Measurements from ENCODE around the gene ASIC4.

ASIC4 gene

DNA sequence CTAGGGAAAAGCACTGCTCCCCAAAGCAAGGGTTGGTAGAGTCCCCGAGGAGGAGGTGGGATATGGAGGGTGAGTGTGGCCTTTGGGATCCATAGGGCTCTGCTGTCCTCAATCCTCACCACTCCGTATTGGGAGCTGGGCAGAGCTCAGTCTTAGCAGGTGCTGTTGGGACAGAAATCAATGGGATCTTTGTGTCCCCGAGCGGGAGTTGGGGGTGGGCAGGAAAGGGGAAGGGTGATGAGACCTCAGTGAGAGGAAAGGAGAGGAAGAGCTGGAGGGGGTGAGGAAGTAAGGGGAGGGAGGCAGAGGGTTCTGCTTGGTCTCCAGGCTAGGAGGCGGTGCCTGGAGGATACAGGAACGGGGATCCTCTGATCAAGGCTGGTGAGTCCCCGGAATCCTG lies 2.6 kb downstream of the ASIC4 start:
- DNase-seq = no peak

DNA sequence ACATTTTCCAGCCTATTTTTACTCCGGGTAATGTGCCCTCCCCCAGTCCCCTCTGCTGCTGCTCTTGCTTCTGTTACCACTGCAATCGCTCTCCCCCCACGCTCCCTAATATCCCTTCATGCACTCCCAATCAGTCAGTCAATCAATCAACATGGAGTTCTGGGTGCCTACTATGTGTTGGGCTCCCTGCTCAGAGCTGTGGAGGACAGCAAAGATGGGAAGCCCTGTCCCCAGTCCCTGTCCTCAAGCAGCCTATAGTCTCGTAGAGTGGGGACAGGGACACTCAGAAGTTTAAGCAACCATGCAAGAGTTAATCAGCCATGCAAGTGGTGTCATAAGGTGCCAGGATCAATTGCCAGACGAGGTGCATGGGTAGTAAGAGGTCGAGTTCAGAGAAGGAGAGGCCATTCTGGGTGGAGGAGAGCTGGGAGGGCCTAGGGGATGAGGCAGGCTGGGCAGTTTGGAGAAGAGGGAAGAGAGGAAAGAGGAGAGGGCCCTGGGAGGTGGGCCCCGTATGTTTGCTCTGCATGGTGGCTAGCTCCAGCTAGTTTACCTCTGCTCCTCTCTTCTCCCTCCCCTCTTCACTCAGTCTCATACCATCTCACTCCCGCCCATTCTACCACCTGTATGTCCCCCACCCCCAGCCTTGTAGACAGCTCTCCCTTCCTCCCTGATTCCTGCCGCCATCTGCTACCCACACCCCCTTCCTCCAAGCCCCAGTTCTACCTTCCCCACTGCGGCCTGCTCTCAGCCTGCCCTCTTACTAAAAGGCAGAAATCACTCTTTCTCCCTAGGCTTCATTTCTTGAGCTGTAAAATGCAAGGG lies 3.9 kb downstream of the ASIC4 start:
- no peak for DNase-seq

DNA sequence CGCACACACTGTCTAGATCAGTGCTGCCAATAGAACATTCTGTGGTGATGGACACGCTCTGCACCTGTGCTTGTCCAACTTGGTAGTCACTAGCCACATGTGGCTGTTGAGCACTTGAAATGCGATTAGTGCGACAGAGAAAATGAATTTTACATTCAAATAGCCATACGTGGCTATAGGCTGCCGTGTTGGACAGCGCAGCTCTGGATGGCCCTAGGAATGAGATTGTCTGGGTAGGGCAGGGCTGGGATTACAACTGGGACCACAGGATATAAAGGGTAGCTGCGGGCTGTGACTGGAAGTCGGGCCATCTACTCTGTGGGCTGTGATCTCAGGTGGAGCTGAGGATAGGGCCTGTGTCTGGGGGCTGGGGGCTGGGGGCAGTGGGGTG lies 5.2 kb downstream of the ASIC4 start:
- DNase-seq = no peak

DNA sequence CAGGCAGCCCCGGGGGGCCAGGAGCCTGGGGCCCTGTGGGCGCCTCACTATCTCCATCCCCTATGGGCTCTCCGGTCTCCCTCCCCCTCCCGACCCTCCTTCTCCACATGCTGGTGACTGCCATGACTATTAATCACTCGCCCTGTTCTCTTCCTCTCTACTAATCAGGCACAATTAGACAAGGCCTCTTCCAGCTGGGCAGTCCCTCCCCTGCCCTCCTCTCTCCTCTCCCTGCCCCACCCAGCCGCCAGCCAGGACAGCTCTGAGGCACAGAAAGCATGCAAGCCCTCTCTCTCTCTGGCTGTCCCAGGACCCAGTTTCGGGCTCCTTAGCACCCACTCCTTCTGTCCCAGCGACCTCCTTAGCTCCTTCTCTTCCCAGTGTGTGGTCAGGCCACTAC lies 5.8 kb downstream of the ASIC4 start:
- no peak for DNase-seq

DNA sequence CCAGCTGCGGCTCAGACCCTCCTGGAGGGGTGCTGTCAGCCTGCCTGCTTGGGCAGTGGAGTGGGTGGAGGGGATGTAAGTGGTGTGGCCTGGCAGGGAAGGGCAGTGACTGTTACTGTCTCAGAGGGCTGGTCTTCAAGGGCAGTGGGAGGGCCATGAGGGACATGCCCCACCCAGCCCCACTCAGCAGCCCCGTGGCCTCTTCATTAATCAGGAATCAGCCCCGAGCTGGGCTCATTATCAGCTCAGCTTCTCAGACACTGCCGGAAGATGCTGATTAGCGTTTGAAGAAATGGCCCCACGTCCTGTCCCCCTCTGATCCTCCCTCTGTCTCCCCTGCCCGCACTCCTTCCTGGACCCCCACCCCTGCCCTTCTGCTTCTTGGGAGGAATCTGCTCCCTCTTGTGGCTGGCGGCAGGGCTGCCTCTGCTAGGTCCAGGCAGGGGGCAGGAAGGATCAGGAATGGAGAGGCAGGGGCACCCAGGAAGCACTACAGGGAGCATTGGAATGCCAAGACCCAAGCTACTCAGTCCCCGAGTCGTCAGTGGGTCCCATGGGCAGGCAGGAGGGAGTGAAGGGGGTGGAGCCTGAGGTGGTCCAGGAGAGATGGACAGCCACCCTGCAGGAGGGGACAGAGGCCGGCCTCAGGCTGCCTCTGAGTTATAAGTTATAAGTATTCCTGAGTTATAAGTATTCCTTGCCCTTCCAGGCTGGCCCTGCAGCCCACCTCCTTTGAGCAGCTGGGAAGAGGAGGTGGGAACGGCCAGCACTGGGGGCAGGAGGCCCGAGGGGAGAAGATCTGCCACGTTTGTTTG lies 7.0 kb downstream of the ASIC4 start:
- DNase-seq = peak; percentile 37

DNA sequence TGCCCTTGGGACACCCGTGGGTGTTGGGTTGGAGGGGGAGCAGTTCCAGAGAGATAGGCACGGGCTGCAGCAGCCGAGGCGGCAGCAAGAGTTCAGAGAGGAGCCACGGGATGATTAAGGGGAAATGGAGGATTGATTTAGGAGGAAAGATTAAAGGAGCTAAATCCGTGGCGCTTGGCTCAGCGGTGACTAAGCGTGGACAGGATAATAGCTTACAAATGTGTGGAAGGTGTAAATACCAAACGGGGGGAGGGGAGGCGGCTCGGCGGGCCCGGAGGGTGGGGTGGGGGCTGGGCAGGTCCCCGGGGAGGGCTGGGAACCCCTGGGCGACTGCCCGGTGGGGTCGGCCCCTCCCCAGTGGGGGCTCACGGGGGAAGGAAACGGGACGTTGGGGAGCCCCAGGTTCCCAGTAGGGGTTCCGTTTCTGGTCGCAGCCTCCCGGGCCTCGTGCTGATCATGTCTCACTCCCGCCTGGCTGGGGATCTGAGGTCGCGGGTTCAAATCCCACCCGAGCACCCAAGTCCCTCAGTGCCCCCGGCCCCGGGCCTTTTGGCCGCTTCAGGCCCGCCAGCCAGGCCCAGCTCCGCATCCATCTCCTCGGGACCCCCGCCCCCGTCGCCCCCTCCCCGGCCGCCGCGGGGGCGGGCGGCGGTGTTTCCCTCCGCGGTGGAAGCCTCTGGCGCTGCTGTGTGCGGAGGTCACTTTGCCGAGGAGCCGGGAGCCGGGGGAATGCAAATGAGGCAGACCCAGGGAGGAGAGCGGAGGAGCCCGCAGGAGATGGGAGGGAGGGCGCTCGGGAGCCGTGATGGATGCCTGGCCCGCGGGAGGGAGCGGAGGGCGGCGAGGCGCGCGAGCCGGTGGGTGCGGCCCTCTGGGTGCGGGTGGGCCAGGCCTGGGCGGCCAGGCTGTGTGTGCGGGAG lies 8.1 kb downstream of the ASIC4 start:
- DNase-seq = peak; percentile 89

DNA sequence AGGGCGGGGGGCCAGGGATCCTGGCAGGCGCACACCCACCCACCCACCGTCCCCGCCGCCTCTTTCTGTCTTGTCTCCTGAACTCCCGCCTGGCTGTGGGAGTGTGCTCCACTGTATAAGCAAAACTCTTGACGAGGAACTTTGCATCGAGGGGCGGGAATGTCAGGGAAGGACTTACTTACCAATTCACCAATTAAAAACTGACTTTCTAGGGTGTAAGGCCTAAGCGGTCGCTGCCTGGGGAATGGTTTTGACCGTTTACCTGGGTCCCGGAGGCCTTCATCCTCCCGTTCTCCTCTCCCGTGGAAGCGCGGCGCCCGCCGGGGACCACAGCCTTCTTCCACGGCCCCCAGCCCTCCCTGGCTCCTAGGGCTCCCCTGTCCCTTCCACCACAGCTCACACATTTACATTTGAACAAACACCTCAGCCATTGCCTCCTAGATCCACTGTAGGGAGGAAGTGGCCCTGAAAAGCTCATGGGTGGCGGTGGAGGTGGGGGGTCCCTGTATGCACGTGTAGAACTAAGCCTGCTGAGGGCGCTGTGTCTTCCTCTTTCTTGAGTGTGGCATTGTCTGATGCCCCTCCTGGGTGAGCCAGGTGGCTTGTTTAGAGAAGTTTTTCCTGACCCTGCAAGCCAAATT lies 8.9 kb downstream of the ASIC4 start:
- DNase-seq = no peak

DNA sequence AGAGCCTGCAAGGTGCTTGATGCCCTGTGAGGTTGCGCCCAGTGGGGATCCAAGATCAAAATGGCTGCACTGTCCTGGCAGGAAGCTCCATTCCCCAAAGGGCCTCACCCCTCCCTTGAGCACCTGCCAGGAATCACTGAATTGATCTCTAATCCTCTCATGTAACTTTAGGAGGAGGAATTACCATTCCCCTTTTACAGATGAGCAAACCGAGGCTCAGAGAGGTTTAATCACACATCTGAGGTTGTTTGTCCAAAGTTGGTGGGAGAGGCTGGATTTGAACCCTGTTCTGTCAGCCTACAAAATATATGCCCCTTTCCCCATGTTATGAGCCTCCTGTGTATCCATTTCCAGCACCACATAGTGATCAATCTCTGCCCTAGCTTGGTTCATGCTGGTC lies 10.5 kb downstream of the ASIC4 start:
- DNase-seq = no peak

DNA sequence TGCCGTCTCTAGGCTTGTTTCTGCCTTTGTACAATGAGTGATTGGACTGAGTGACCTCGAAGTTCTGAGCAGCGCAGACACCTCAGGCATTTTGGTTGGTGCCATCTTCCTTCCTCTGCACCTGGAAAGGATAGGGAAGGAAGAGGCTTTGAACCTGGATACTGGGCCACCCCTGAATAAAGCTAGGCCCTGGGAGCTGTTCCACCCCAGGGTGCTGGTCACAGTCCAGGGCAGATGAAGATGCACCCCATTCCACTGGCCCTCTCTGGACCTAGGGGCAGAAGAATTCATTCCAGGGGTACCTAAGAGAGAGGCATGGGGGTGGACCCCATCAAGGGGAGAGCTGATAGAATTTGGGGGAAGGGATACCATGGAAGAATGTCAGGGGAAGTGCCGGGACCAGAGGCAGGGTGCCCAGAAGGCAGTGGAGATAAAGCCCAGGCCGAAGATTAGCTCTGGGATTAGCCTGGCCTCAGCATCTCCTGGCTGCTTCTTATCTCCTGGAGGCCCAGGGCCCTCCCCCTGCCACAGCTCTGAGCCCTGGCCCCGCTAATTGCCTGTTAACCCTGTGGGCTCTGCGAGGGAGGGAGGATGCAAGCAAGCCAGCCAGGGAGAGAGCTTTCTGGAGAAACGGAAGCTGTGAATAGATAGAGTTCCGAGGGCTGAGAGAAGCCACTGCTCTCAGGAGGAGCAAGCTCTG lies 11.4 kb downstream of the ASIC4 start:
- DNase-seq = no peak

DNA sequence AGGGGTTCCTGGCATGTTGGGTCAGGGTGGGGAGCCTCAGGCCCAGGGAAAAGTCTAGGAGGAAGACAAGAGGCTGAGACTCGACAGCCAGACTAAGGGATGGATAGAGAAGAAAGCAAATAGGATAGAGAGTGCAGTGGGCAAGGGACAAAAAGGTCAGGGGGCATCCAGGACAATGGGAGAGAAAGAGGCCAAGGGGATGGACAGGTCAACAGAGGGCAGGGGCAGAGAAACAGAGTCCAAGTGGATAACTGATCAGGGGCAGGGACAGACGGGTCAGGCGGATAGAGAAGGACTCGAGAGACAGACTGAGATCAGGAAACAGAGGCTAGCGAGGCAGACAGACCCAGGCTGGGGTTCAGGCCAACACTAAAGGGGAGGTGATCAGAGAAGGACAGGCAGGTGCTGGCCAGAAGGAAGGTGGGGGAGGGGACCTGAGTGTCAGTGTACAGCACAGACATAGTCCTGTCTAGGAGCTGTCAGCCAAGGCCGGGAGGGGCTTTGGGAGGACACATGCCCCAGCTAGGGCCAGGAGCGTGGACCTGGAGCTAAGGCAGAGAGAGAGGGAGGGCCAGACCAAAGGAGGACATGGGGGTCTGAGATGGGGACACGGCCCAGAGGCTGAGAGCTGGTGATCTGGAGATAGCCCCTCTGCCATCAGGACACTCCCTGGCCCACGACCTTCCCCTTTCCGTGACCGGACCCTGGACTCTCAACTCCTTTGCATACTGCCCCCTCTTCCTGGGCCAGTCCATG lies 12.2 kb downstream of the ASIC4 start:
- no peak for DNase-seq

DNA sequence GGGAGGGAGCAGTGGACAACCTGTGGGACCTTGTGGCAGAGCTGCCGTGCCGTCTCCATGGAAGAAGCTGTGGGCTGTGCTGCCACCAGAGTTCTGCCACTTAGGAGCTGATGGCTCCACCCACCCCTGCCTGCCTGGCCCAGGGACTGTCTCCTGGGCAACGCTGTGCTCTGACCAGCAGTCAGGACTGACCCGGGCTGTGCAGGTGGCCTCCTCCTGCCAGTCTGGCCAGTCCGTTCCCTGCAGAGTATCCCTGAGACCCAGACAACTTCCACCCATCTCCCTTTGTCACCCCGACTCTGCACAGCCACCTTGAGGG lies 12.8 kb downstream of the ASIC4 start:
- no peak for DNase-seq

DNA sequence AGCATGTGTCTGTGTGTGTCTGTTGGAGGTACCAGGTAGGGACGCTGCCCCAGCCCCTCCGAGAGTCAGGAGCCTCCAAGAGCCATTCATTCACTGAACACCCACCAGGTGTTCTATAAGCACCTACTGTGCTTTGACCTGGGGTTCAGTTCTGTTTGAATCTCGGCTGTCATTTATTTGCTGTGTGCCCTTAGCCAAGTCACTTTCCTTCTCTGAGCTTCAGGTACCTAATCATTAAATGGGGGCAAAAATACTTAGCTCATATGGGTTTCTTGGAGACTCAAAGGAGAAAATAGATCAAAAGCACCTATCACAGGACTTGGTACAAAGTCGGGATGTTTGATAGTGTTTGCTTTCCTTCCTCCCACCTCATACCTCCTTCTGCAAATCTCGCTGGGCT lies 13.2 kb downstream of the ASIC4 start:
- no peak for DNase-seq

DNA sequence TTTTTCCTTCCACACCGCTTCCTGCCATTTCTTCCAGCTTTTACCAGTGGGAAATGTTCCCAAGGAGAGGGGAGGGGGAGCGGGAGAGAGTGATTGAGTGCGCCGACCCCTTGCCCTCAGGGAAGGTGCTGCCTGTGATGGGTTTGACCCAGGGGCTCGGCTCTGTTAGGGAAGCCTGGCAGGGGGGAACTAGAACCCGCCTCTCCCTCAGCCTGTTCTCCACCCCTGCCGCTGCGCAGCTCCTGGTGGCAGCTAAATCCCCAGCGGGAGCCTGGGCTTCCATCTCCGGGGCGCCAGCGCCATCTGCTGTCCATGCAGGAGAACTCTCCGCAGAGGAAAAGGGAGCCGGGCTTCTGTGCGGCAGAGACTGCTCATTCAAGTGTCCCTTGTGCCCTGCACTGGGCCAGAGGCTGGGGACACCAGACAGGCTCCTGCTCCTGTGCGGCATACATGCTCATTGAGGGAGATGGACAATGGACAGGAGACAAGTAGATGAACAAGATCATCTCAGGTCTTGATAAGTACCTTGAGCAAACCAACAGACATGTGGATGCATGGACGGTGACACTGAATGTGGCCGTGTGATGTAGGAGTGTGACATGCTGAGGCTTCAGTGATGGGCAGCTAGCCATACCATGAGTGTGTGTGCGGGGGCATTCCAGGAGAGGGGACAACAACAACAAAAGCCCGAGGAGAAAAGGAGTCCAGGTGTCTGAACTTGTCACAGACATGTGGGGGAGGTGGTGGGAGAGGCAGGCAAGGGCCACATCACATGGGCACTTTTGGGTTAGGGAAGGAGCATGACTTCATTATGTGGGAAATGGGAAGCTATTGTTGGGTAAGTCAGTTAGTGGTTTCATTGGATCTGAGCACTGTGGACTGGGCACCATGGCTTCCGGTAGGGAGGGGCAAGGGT lies 16.0 kb downstream of the ASIC4 start:
- peak; percentile 78 for DNase-seq

DNA sequence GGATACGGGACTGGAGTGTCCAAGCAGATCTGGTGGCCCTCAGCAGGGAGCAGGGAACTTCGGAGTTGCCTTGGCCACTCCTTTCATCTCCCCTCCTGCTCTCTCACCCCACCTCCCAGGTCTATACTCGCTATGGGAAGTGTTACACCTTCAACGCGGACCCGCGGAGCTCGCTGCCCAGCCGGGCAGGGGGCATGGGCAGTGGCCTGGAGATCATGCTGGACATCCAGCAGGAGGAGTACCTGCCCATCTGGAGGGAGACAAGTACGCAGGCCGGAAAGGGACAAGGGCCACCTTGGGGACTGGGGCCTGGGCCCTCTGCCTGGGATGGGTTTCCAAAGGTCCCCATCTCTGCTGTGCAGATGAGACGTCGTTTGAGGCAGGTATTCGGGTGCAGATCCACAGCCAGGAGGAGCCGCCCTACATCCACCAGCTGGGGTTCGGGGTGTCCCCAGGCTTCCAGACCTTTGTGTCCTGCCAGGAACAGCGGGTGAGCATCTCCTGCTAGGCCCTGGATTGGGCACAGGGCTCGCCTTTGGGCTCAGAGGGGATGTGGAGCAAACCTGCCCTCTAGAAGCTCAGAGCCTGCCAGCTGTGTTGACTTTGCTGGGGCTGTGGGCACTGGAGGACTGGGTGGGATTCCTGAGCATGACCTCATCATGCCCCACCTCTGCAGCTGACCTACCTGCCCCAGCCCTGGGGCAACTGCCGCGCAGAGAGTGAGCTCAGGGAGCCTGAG lies 17.5 kb downstream of the ASIC4 start:
- DNase-seq = no peak

DNA sequence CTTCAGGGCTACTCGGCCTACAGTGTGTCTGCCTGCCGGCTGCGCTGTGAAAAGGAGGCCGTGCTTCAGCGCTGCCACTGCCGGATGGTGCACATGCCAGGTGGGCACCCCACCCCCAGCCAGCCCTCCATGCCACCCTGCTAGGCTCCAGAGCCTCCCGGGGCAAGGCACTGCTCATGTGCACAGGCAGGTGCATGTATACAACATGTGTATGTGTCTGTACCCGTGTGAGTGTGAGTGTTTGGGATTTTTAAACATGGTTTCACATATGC lies 18.0 kb downstream of the ASIC4 start:
- no peak for DNase-seq

DNA sequence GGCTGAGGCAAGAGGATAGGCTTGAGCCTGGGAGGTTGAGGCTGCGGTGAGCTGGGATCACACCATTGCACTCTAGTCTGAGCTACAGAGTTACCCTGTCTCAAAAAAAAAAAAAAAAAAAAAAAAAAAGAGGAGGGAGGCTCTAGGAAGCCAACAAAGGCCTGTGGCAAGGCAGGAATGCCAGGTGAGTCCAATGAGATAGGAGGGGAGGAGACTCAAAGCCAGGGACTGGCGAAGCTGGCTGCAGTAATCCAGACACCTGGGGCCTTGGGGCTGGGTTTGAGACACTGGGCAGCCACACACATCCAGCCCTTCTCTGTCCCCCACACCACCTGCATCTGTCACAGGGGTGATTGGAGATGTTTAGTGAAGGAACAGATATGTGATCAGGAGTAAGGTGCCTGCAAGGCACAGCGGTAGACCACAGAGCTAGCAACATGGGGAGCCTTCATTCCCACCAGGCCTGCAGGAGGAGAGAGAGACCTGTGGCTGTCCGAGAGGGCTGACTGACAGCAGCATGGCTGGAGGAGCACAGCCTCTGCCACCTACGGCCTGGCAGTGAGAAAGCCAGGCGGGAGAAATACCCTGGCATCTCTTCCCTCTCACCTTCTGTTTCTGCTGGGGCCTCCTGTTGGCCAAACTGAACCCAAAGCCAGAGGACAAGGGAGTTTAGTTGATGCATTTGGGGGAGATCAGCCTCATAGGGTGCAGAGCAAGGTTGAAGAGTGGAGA lies 19.8 kb downstream of the ASIC4 start:
- DNase-seq = no peak

DNA sequence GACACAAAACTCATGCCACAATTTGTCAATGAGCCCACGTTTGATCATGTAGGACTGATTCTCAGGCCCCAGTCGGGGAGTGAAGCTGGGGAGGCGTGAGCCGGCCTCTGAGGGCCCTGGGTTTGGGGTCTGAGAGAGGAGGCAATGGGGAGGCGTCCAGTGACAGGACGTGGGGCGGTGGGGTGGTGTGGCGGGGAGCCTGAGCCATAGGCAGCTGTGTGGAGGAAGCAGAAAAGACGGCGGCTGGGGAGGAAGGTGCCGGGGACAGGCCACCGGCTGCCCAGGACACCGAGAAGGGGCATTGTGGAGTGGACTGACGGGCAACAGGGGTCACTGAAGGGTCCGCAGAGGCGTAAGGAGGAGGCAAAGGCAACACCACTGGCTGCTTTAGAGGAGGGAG lies 22.1 kb downstream of the ASIC4 start:
- DNase-seq = no peak

DNA sequence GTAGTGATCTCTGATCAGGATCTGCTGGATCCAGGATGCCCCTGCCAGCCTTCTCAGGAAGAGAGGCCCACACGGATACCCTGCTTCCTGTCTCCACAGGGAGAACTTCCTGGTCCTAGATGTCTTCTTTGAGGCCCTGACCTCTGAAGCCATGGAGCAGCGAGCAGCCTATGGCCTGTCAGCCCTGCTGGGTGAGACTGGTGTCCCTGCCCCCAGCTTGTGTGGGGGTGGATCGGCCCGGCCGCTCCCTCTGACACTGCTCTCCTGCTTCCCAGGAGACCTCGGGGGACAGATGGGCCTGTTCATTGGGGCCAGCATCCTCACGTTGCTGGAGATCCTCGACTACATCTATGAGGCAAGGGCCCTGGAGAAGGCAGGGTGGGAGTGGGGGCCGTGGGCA lies 22.7 kb downstream of the ASIC4 start:
- DNase-seq = no peak

Measured in HCEC 1CT (cell line).